ENCODE data around the gene ZNF865. TPM values are rescaled to one million over a fixed set of nuclear protein-coding genes. Genes with fewer than 3 reads are reported as not detected.
"Not testable (repeated sequence)": the region's sequence is repeated elsewhere in the genome, so short reads cannot be mapped to it uniquely, and the experiment has no call there.

ZNF865 gene
- 10 to 100 TPM; 15.4 to 20.7 TPM for total RNA-seq

DNA sequence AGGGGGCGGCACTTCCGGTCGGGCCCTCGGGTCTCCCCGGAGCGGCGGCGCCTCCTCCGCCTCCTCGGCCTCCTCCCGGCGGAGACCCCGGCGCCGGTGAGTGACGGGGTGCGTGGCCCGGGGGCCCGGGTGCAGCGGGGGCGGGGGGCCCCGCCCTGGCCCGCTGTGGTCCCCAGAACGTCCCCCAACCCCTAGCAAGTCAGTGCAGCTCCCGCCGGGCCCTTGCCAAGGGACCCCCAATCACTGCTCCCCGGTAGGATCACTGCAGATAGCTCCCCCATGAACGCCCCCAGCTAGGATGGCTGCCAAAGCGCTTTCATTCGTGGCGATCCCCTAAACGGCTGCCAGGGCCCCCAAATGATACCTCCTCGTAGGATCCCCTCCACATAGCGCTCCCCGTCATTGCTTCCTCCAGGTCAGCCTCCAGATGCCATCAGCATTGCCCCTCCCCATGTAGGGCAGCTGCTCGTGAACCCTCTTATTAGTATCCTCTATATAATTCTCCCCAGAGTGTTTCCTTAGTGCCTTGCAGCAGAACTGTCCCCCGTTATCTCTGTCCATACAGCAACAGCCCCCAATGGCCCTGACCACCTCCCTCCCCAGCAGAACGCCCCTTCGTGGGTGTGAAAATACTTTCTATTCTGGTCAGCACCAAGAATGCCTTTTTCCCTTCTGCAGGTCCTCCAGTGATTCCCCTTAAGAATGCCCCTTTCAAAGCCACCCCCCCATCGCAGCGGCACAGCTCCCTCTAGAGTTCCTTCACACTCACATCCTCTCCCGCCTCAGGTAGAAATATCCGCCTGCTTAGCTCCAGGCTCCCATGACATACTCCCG lies at the start of gene ZNF865:
ZNF865 (plus strand) TSS at position 11 of the 834 bp plus-strand sequence. CDS start 7,972 bp downstream, outside the sequence.
- no peaks in the 10 kb centered on the region for H3K9me3 Mint-ChIP-seq
- peak within 1 kb of the TSS; percentile 99 for H3K4me3 Mint-ChIP-seq
- H3K27me3 Mint-ChIP-seq: no peaks in the 10 kb centered on the region
- peaks cover 55 to 64% of the 10 kb centered on the region in 2 donors for H3K4me1 Mint-ChIP-seq (ENCODE audit: low read depth in 2 of 2)
- peak; percentile 39 to 70 for ATAC-seq
- peak within 1 kb of the TSS; percentile 88 to 95 for H3K27ac Mint-ChIP-seq
- peak; percentile 82 for DNase-seq (ENCODE audit: low spot score)
- no peaks in the 10 kb centered on the region for H3K36me3 Mint-ChIP-seq

DNA sequence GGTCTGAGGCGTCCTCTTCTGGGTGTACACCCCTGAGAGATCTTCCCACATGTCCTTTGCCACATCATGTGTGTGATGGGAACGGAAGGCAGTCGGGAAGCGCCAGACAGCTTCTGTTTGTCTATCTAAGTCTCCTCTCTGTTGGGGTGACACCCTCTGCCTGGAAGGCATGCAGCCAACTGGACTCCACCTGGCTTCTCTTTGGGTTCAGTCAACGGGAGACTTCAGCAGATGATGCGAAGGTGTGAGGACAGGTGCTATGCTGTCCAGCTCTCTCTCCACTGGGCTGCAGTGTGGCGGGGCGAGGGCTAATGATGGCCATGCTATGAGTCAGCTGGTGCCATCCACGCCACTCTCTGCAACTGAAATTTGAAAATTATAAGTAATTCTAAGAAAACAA lies 45.8 kb upstream of the ZNF865 start:
- no peak overlapping the region for H3K4me3 Mint-ChIP-seq
- no peaks in the 10 kb centered on the region for H3K36me3 Mint-ChIP-seq
- H3K27ac Mint-ChIP-seq: no peak overlapping the region
- H3K27me3 Mint-ChIP-seq: peaks cover 2 to 9% of the 10 kb centered on the region in 2 donors
- H3K4me1 Mint-ChIP-seq (ENCODE audit: low read depth in 2 of 2): no peaks in the 10 kb centered on the region
- ATAC-seq (no peak), DNase-seq (ENCODE audit: low spot score) (no peak)
- no peaks in the 10 kb centered on the region for H3K9me3 Mint-ChIP-seq

DNA sequence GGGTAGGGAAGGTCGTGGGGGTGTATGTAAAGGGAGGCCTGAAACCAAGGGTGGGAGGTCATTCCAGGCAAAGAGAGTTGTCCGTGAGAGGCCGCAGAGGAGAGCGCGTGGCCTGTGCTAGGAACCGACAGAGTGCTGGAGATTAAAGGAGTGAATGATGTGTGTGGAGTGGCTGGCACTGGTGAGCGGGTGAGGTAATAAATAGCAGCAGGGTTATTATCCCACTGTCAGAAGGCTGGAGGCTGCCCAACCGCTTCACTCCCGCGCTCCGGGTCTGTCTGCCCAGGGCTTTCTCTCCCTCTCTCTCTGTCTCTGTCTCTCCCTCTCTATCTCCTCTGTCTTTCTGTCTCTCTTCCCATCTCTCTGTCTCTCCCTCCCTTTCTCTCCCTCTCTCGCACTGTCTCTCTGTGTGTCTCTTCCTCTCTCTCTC lies 42.2 kb upstream of the ZNF865 start:
- Mint-ChIP-seq H3K4me1 (ENCODE audit: low read depth in 2 of 2) (no peaks in the 10 kb centered on the region), H3K27me3 (peaks cover 11 to 12% of the 10 kb centered on the region in 2 donors), H3K36me3 (no peaks in the 10 kb centered on the region), H3K4me3 (no peak overlapping the region), H3K9me3 (no peaks in the 10 kb centered on the region), H3K27ac (no peak overlapping the region)
- DNase-seq (ENCODE audit: low spot score) (no peak), ATAC-seq (no peak)

DNA sequence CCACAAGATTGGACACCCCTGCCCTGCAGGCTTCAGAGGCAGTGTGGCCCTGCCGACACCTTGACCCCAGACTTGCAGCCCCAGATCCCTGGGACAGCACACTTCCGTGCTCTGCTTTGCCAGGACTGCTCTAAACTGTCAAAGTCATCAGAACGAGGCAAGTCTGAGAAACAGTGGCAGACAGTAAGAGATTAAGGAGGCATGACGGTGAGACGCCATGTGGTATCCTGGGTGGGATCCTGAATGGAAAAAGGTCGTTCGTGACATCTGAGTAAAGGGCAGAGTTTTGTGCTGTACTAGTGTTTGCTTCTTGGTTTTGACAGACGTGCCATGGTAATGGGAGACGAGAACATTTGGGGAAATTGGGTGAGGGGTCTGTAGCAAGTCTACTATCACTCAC lies 38.6 kb upstream of the ZNF865 start:
- H3K27ac Mint-ChIP-seq: no peak overlapping the region
- no peak overlapping the region for H3K4me3 Mint-ChIP-seq
- no peak for DNase-seq (ENCODE audit: low spot score)
- no peaks in the 10 kb centered on the region for H3K36me3 Mint-ChIP-seq
- H3K27me3 Mint-ChIP-seq: peaks cover 5 to 9% of the 10 kb centered on the region in 2 donors
- H3K4me1 Mint-ChIP-seq (ENCODE audit: low read depth in 2 of 2): no peaks in the 10 kb centered on the region
- H3K9me3 Mint-ChIP-seq: no peaks in the 10 kb centered on the region
- no peak for ATAC-seq

DNA sequence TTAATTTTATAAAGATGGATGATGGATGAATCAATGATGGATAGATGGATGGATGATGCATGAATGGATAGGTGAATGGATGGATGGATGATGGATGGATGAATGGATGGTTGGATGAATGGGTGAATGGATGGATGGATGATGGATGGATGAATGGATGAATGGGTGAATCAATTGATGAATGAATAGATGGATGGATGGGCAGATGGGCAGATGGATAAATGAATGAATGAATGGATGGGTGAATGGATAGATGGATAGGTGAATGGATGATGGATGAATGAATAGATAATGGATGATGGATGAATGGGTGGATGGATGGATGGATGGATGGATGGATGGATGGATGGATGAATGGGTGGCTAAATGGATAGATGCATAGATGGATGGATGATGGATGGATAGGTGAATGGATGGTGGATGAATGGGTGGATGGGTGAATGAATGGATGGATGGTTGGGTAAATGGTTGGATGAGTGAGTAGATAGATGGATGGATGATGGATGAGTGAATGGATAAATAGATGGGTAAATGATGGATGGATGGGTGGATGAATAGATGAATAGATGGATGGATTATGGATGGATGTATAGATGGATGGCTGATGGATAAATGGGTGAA lies 37.6 kb upstream of the ZNF865 start:
- Mint-ChIP-seq H3K4me3 (no peak overlapping the region), H3K27me3 (peaks cover 5 to 9% of the 10 kb centered on the region in 2 donors), H3K9me3 (no peaks in the 10 kb centered on the region), H3K36me3 (no peaks in the 10 kb centered on the region), H3K4me1 (ENCODE audit: low read depth in 2 of 2) (no peaks in the 10 kb centered on the region), H3K27ac (no peak overlapping the region)
- DNase-seq (ENCODE audit: low spot score) (no peak), ATAC-seq (no peak)

DNA sequence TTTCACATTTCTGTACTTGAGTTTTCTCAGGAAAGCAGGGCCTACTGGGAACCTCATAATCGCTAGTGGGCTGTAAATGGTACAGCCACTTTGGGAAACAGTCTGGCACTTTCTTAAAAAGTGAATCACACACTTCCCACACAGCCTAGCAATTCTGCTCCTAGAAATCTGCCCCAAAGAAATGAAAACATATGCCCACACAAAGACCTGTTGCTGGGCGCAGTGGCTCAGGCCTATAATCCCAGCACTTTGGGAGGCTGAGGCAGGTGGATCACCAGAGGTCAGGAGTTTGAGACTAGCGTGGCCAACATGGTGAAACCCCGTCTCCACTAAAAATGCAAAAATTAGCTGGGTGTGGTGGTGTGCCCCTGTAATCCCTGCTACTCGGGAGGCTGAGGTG lies 36.0 kb upstream of the ZNF865 start:
- not testable (repeated sequence) for H3K4me3 Mint-ChIP-seq; DNase-seq (ENCODE audit: low spot score); ATAC-seq; H3K27ac Mint-ChIP-seq; H3K9me3 Mint-ChIP-seq; H3K36me3 Mint-ChIP-seq; H3K4me1 Mint-ChIP-seq (ENCODE audit: low read depth in 2 of 2); H3K27me3 Mint-ChIP-seq

DNA sequence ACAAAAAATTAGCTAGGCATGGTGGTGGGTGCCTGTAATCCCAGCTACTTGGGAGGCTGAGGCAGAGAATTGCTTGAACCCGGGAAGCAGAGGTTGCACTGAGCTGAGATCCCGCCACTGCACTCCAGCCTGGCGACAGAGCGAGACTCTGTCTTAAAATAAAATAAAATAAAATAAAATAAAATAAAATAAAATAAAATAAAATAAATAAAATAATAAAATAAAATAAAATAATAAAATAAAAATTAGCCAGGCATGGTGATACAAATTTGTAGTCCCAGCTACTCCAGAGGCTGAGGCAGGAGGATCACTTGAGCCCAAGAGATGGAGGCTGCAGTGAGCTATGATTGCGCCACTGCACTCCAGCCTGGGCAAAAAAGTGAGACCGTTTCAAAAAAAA lies 31.5 kb upstream of the ZNF865 start:
- not testable (repeated sequence) for H3K9me3 Mint-ChIP-seq; H3K27me3 Mint-ChIP-seq; H3K36me3 Mint-ChIP-seq; H3K4me1 Mint-ChIP-seq (ENCODE audit: low read depth in 2 of 2); H3K4me3 Mint-ChIP-seq; H3K27ac Mint-ChIP-seq; DNase-seq (ENCODE audit: low spot score); ATAC-seq

DNA sequence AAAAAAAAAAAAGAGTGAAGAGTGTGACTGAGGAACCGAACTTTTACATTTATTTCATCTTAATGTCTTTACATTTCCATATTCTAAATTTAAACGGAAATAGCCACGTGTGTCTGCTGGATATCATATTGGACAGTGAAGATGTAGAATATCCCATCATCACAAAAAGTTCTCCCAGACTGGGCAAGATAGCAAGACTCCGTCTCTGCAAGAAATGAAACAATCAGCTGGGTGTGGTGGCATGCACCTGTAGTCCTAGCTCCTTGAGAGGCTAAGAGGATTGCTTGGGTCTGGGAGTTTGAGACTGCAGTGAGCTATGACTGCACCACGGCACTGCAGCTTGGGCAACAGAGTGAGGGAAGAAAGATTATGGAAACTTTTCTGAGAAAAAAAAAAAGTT lies 28.7 kb upstream of the ZNF865 start:
- H3K4me1 Mint-ChIP-seq (ENCODE audit: low read depth in 2 of 2): peaks cover 12 to 16% of the 10 kb centered on the region in 2 donors
- ATAC-seq (no peak), DNase-seq (ENCODE audit: low spot score) (no peak)
- H3K9me3 Mint-ChIP-seq: no peaks in the 10 kb centered on the region
- H3K27ac Mint-ChIP-seq: no peak overlapping the region
- H3K4me3 Mint-ChIP-seq: no peak overlapping the region
- H3K36me3 Mint-ChIP-seq: no peaks in the 10 kb centered on the region
- no peaks in the 10 kb centered on the region for H3K27me3 Mint-ChIP-seq

DNA sequence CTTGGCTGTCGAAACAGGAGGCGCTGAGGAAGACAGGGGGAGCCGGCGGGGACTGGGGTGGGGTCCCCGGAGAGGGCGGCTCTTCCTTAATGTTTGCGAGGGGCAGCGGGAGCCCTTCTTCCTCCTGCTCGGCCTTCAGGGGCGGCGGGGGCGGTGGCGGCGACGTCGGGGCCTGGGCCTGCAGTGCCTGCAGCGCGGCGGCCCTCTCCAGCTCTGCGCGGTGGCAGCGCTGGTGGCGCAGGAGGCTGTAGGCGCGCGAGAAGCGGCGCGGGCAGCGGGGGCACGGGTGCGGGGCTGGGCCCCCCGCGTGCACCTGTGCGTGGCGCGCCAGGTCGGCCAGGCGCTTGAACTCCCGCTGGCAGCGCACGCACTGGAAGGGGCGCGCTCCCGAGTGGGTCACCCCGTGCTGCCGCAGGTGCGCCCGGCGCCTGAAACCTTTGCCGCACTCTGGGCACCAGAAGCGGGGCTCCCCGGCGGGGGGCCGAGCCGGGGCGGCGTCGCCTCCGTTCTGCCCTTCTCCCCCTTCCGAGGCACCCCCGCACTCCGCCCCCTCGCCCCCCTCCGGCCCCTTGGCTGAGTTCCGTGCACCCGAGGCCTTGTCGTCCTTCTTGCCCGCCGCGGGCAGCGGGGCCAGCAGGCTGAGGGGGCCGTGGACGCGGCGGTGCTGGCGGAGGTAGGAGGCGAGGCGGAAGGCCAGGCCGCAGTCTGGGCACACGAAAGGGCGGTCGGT lies 27.3 kb upstream of the ZNF865 start:
- Mint-ChIP-seq H3K27ac (no peak overlapping the region), H3K4me3 (no peak overlapping the region), H3K4me1 (ENCODE audit: low read depth in 2 of 2) (peaks cover 15 to 20% of the 10 kb centered on the region in 2 donors), H3K36me3 (no peaks in the 10 kb centered on the region), H3K27me3 (no peaks in the 10 kb centered on the region), H3K9me3 (no peaks in the 10 kb centered on the region)
- ATAC-seq (no peak), DNase-seq (ENCODE audit: low spot score) (no peak)

DNA sequence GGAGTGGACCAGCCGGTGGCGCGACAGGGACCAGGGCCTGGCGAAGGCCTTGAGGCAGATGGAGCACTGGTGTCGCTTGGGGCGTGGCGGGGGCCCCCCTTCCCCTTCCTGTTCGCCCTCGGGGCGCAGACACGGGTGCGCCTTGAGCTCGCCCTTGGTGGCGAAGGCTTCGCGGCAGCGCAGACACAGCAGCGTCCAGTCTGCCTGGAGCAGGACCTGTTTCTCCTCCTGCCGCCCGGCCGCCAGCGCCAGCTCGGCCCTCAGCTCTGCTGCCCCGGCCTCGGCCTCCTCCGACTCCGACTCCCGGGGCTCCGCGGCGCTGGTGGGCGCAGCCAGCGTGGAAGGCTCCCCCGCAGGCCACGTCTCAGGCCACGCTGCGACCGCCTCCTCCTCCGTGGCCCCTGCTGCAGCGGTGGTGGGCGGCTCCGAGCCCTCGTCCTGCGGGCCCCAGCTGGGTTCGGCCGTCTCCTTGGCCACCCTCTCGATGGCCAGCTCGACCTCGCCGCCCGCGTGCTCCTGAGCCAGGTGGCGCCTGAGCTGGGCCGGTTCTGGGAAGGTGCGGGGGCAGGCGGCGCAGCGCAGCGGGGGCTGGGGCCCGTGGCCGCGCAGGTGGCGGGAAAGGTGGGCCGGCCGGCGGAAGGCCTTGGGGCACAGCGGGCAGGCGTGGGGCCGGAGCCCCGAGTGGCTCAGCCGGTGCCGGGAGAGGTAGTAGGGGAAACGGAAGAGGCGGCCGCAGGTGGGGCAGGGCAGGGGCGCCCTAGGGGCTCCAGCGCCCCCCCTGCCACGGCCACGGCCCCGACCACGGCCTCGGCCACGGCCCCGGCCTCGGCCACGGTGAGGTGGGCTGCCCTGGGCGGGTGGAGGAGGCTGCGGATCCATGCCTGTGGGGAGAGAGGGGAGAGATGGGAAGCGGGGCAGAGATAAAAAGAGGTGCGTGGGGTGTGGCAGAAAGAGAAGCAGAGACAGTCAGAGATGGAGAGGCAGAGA lies 26.4 kb upstream of the ZNF865 start:
- H3K4me1 Mint-ChIP-seq (ENCODE audit: low read depth in 2 of 2): peaks cover 15 to 20% of the 10 kb centered on the region in 2 donors
- H3K4me3 Mint-ChIP-seq: peak overlapping the region; percentile 89
- no peaks in the 10 kb centered on the region for H3K27me3 Mint-ChIP-seq
- no peaks in the 10 kb centered on the region for H3K36me3 Mint-ChIP-seq
- ATAC-seq (peak in 1 of 2 donors; percentile 40), DNase-seq (ENCODE audit: low spot score) (no peak)
- H3K9me3 Mint-ChIP-seq: no peaks in the 10 kb centered on the region
- H3K27ac Mint-ChIP-seq: peak overlapping the region; percentile 65 to 73

DNA sequence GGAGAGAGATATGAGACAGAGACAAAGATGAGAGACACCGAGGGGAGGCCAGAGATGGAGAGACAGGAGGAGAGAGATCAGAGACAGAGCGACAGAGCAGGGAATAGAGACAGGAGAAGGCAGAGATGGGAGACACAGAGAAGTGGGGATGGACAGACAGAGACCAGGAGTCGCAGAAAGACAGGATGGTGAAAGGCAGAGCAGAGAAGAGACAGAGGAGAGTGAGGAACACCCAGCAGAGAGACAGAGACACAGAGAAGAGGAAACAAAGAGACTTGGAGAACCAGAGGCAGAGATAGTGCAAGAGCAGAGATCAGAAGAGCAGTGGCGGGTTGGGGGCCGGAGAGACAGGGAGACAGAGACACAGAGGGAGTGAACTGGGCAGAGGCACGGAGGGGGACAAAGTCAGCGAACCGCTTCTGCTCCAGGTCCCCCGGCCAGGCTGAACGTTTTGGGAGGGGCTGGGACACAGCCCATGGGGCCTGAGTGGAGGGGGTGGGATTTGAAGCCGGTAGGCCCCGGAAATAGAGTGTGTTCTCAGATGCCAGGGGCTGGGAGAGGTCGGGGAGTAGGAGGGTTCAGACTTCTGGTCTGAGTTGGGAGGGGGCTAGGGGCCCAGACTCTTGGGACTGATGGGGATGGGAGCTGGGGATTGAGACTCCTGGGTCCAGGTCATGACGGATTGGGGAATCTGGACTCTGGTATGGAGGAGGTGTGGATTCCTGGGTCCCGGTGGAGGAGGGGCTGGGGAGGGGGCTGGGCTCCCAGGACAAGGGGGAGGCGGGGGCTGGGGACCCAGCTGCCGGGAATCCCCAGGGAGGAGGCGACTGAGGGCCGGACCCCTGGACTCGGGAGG lies 25.5 kb upstream of the ZNF865 start:
- peak overlapping the region; percentile 89 for H3K4me3 Mint-ChIP-seq
- H3K4me1 Mint-ChIP-seq (ENCODE audit: low read depth in 2 of 2): peaks cover 15 to 20% of the 10 kb centered on the region in 2 donors
- H3K27me3 Mint-ChIP-seq: peaks cover under 1 to 3% of the 10 kb centered on the region in 2 donors
- no peaks in the 10 kb centered on the region for H3K9me3 Mint-ChIP-seq
- H3K36me3 Mint-ChIP-seq: no peaks in the 10 kb centered on the region
- peak overlapping the region; percentile 65 to 73 for H3K27ac Mint-ChIP-seq
- peak; percentile 32 to 34 for ATAC-seq
- DNase-seq (ENCODE audit: low spot score): no peak

DNA sequence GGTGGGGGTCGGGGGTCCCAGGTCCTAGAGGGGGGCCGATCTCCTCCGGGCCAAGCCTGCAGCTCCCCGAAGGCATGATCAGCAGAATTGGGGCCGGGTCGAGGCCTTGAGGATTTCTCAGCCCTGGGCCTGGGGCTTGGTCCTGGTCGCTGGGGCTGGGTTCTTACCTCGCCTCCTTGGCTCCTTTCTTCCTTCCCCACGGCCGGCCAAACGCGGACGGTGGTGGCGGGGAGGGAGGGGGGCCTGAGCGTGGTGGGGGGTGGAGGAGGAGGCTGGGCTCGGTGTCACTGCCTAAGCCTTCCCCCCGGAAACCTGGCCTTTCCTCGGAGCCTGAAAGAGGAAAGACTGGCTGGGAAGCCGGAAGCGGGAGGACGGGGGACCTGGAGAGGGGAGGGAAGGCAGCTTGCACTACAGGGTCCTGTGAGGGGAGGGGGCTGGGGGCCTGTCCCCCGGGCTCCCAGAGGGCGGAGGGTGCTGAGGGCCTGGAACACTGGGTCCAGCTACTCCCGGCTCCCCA lies 24.8 kb upstream of the ZNF865 start, which contains the start of gene ZNF579:
ZNF579 (minus strand) TSS at position 221 of the 517 bp plus-strand sequence. CDS start 1,209 bp downstream, outside the sequence.
- H3K9me3 Mint-ChIP-seq: no peaks in the 10 kb centered on the region
- no peaks in the 10 kb centered on the region for H3K36me3 Mint-ChIP-seq
- peak within 1 kb of the TSS; percentile 65 to 73 for H3K27ac Mint-ChIP-seq
- peak; percentile 75 to 79 for ATAC-seq
- peaks cover 8% of the 10 kb centered on the region in 2 donors for H3K27me3 Mint-ChIP-seq
- peak; percentile 79 for DNase-seq (ENCODE audit: low spot score)
- H3K4me3 Mint-ChIP-seq: peak within 1 kb of the TSS; percentile 89
- H3K4me1 Mint-ChIP-seq (ENCODE audit: low read depth in 2 of 2): peaks cover 19 to 27% of the 10 kb centered on the region in 2 donors

Data from natural killer cell treated with Interleukin-12 subunit alpha and Interleukin-12 subunit beta and Interleukin-15 and Interleukin-18, amount 100 ng/mL, for 72 hours (primary cell).